Activated naive CD4-positive, alpha-beta T cell treated with anti-CD3 and anti-CD28 coated beads for 36 hours (primary cell): Measurements from ENCODE around the gene MB21D2. TPM values are rescaled to one million over a fixed set of nuclear protein-coding genes. Genes with fewer than 3 reads are reported as not detected.

Experiments
- CTCF ChIA-PET: fragments of 350-600 bp; sonication (Branson Sonifier 250); formaldehyde crosslinking; loops from one replicate; lab custom pipeline; 2021; ENCODE audit warnings: antibody characterized with exemption; lab: Charles Lee
- DNase-seq: peaks from one replicate; pipeline ENCODE4 v3.0.0-alpha.2; 2020
- H3K27ac Mint-ChIP-seq: one replicate; pipeline ENCODE4 v1.8.0; 2021; ENCODE audit warnings: mild to moderate bottlenecking, mixed read lengths
- H3K27me3 Mint-ChIP-seq: one replicate; pipeline ENCODE4 v1.8.0; 2021; ENCODE audit warnings: low read depth, mixed read lengths
- H3K36me3 Mint-ChIP-seq: one replicate; pipeline ENCODE4 v1.8.0; 2021; ENCODE audit warnings: low read depth, mixed read lengths
- H3K4me1 Mint-ChIP-seq: one replicate; pipeline ENCODE4 v1.8.0; 2021; ENCODE audit warnings: low read depth, mixed read lengths
- H3K4me3 Mint-ChIP-seq: one replicate; pipeline ENCODE4 v1.8.0; 2021; ENCODE audit warnings: mild to moderate bottlenecking, moderate library complexity, mixed read lengths
- H3K9me3 Mint-ChIP-seq: one replicate; pipeline ENCODE4 v1.8.0; 2021; ENCODE audit warnings: mixed read lengths
- intact Hi-C: fragments of 100-400 bp; cut with micrococcal nuclease; formaldehyde crosslinking; loops from one replicate; pipeline ENCODE4 v1.15.1; 2023
- total RNA-seq, 2 experiments: library from RNA; stranded (reverse); gene quantifications; one replicate each; pipeline ENCODE4 v1.2.3, GENCODE V29; 2021

MB21D2 gene
- total RNA-seq, 2 experiments from 2014 or later = 6.4 to 6.5 TPM

GRCh38 chr3:192904632-192905289 lies 12.9 kb downstream of the MB21D2 start:
- Mint-ChIP-seq H3K4me3 (no peak overlapping the region), H3K4me1 (peaks cover 16% of the 10 kb centered on the region), H3K36me3 (peaks cover 4% of the 10 kb centered on the region), H3K9me3 (no peaks in the 10 kb centered on the region), H3K27ac (no peak overlapping the region), H3K27me3 (no peaks in the 10 kb centered on the region)
- intact Hi-C loops = no loop called here
- DNase-seq = no peak
- CTCF ChIA-PET = interaction anchor here (1.5 kb wide), 1 partner anchor 77 kb away, joined by 4 read pairs; no protein-coding TSS in a partner anchor

GRCh38 chr3:192902549-192902948 lies 15.1 kb downstream of the MB21D2 start:
- intact Hi-C loops = no loop called here
- CTCF ChIA-PET = no interaction called here
- Mint-ChIP-seq H3K27me3 (no peaks in the 10 kb centered on the region), H3K36me3 (peaks cover 10% of the 10 kb centered on the region), H3K27ac (no peak overlapping the region), H3K4me1 (peaks cover 33% of the 10 kb centered on the region), H3K9me3 (no peaks in the 10 kb centered on the region), H3K4me3 (no peak overlapping the region)
- DNase-seq = no peak

GRCh38 chr3:192901435-192901834 lies 16.2 kb downstream of the MB21D2 start:
- peaks cover 4% of the 10 kb centered on the region for H3K27me3 Mint-ChIP-seq
- no peak overlapping the region for H3K4me3 Mint-ChIP-seq
- H3K36me3 Mint-ChIP-seq = peaks cover 10% of the 10 kb centered on the region
- H3K27ac Mint-ChIP-seq = no peak overlapping the region
- H3K9me3 Mint-ChIP-seq = no peaks in the 10 kb centered on the region
- intact Hi-C loops = no loop called here
- DNase-seq = no peak
- peaks cover 34% of the 10 kb centered on the region for H3K4me1 Mint-ChIP-seq
- CTCF ChIA-PET = no interaction called here

- CTCF ChIA-PET = interaction anchor here (0.8 to 1.6 kb wide), 3 partner anchors 11 to 141 kb away, joined by 3 read pairs; no protein-coding TSS in a partner anchor
- H3K4me1 Mint-ChIP-seq = peaks cover 47% of the 10 kb centered on the region
- peak overlapping the region; percentile 22 for H3K4me3 Mint-ChIP-seq
- H3K27me3 Mint-ChIP-seq = peaks cover 14% of the 10 kb centered on the region
- H3K9me3 Mint-ChIP-seq = no peaks in the 10 kb centered on the region
- intact Hi-C loops = loop anchor here (1.0 to 10.0 kb wide), 8 partner anchors 13 to 1405 kb away; partner anchors contain the start of gene HES1
- H3K27ac Mint-ChIP-seq = peak overlapping the region; percentile 82
- peaks cover 10% of the 10 kb centered on the region for H3K36me3 Mint-ChIP-seq
- DNase-seq = no peak
Measured at GRCh38 chr3:192899540-192899982, 18.1 kb downstream of the MB21D2 start.

- Mint-ChIP-seq H3K9me3 (no peaks in the 10 kb centered on the region), H3K27ac (no peak overlapping the region)
Measured at GRCh38 chr3:192897005-192897404, 20.7 kb downstream of the MB21D2 start.

GRCh38 chr3:192896208-192896607 lies 21.4 kb downstream of the MB21D2 start:
- intact Hi-C loops = loop anchor here (10.0 kb wide), 3 partner anchors 1079 to 1409 kb away; partner anchors contain the start of gene HES1
- Mint-ChIP-seq H3K9me3 (no peaks in the 10 kb centered on the region), H3K27ac (no peak overlapping the region), H3K36me3 (peaks cover 8% of the 10 kb centered on the region), H3K27me3 (peaks cover 21% of the 10 kb centered on the region), H3K4me1 (peaks cover 77% of the 10 kb centered on the region), H3K4me3 (no peak overlapping the region)
- no peak for DNase-seq
- CTCF ChIA-PET = interaction anchor here (1.2 to 1.6 kb wide), 2 partner anchors 7 to 79 kb away, joined by 4 read pairs; no protein-coding TSS in a partner anchor

More at GRCh38 chr3:192897005-192897404, 20.7 kb downstream of the MB21D2 start:
- peaks cover 8% of the 10 kb centered on the region for H3K36me3 Mint-ChIP-seq
- peaks cover 21% of the 10 kb centered on the region for H3K27me3 Mint-ChIP-seq
- H3K4me3 Mint-ChIP-seq = no peak overlapping the region
- CTCF ChIA-PET = interaction anchor here (1.2 to 1.6 kb wide), 2 partner anchors 8 to 80 kb away, joined by 4 read pairs; no protein-coding TSS in a partner anchor
- intact Hi-C loops = loop anchor here (10.0 kb wide), 3 partner anchors 1078 to 1408 kb away; partner anchors contain the start of gene HES1
- DNase-seq = no peak
- peaks cover 71% of the 10 kb centered on the region for H3K4me1 Mint-ChIP-seq

GRCh38 chr3:192894676-192895075 lies 23.0 kb downstream of the MB21D2 start:
- H3K4me1 Mint-ChIP-seq = peaks cover 85% of the 10 kb centered on the region
- peaks cover 7% of the 10 kb centered on the region for H3K36me3 Mint-ChIP-seq
- intact Hi-C loops = loop anchor here (1.0 to 10.0 kb wide), 4 partner anchors 8 to 1410 kb away; partner anchors contain the start of gene HES1

GRCh38 chr3:192892981-192893700 lies 24.5 kb downstream of the MB21D2 start:
- DNase-seq = peak; percentile 86
- Mint-ChIP-seq H3K27me3 (peaks cover 26% of the 10 kb centered on the region), H3K36me3 (no peaks in the 10 kb centered on the region), H3K27ac (peak overlapping the region; percentile 77), H3K4me1 (peaks cover 83% of the 10 kb centered on the region), H3K4me3 (peak overlapping the region; percentile 26), H3K9me3 (no peaks in the 10 kb centered on the region)
- intact Hi-C loops = loop anchor here (1.0 to 10.0 kb wide), 9 partner anchors 24 to 1412 kb away; partner anchors contain the start of genes HES1 and MB21D2
- CTCF ChIA-PET = interaction anchor here (0.5 to 1.4 kb wide), 4 partner anchors 21 to 206 kb away, joined by 3 to 4 read pairs (median 4); no protein-coding TSS in a partner anchor

More at GRCh38 chr3:192894676-192895075, 23.0 kb downstream of the MB21D2 start:
- DNase-seq = no peak
- Mint-ChIP-seq H3K4me3 (no peak overlapping the region), H3K27ac (peak overlapping the region; percentile 10), H3K9me3 (no peaks in the 10 kb centered on the region), H3K27me3 (peaks cover 21% of the 10 kb centered on the region)
- CTCF ChIA-PET = interaction anchor here (1.2 kb wide), 1 partner anchor 77 kb away, joined by 3 read pairs; no protein-coding TSS in a partner anchor

- H3K27ac Mint-ChIP-seq = no peak overlapping the region
- peaks cover 18% of the 10 kb centered on the region for H3K27me3 Mint-ChIP-seq
- CTCF ChIA-PET = interaction anchor here (1.0 to 1.6 kb wide), 3 partner anchors 25 to 151 kb away, joined by 4 to 10 read pairs (median 5); no protein-coding TSS in a partner anchor
- no peaks in the 10 kb centered on the region for H3K9me3 Mint-ChIP-seq
- intact Hi-C loops = loop anchor here (10.0 kb wide), 3 partner anchors 1084 to 1414 kb away; partner anchors contain the start of gene HES1
- no peak for DNase-seq
- no peaks in the 10 kb centered on the region for H3K36me3 Mint-ChIP-seq
- H3K4me3 Mint-ChIP-seq = no peak overlapping the region
- peaks cover 87% of the 10 kb centered on the region for H3K4me1 Mint-ChIP-seq
Measured at GRCh38 chr3:192890347-192891335, 27.0 kb downstream of the MB21D2 start.

GRCh38 chr3:192889679-192890078 lies 28.0 kb downstream of the MB21D2 start:
- Mint-ChIP-seq H3K27ac (no peak overlapping the region), H3K4me1 (peaks cover 84% of the 10 kb centered on the region), H3K27me3 (peaks cover 15% of the 10 kb centered on the region), H3K36me3 (no peaks in the 10 kb centered on the region), H3K4me3 (no peak overlapping the region), H3K9me3 (no peaks in the 10 kb centered on the region)
- CTCF ChIA-PET = interaction anchor here (1.0 to 1.5 kb wide), 2 partner anchors 7 to 26 kb away, joined by 4 to 10 read pairs; no protein-coding TSS in a partner anchor
- DNase-seq = no peak
- intact Hi-C loops = loop anchor here (5.0 to 10.0 kb wide), 4 partner anchors 703 to 1415 kb away; partner anchors contain the start of genes HES1 and OPA1

- intact Hi-C loops = loop anchor here (5.0 kb wide), 1 partner anchor 704 kb away; the partner anchor contains the start of gene OPA1
- H3K4me3 Mint-ChIP-seq = no peak overlapping the region
- CTCF ChIA-PET = interaction anchor here (0.9 to 1.5 kb wide), 2 partner anchors 9 to 11 kb away, joined by 3 to 4 read pairs; no protein-coding TSS in a partner anchor
Measured at GRCh38 chr3:192888190-192888589, 29.5 kb downstream of the MB21D2 start.

More at GRCh38 chr3:192888190-192888589, 29.5 kb downstream of the MB21D2 start:
- H3K9me3 Mint-ChIP-seq = no peaks in the 10 kb centered on the region
- H3K27ac Mint-ChIP-seq = peak overlapping the region; percentile 25
- peaks cover 69% of the 10 kb centered on the region for H3K4me1 Mint-ChIP-seq
- H3K36me3 Mint-ChIP-seq = no peaks in the 10 kb centered on the region
- peaks cover 8% of the 10 kb centered on the region for H3K27me3 Mint-ChIP-seq
- no peak for DNase-seq
